GM19239 (cell line): ENCODE results near the gene CREG2.

ENCODE experiments used
- DNase-seq: peaks from one replicate; pipeline ENCODE4 v3.0.0; 2011; ENCODE audit warnings: low spot score; ENCODE audit not compliant: insufficient read length
- FAIRE-seq: peaks from 2 replicates; lab custom pipeline; 2011; peaks lifted over from hg19 to GRCh38; lab: Jason Lieb, UNC

CREG2 gene

DNA sequence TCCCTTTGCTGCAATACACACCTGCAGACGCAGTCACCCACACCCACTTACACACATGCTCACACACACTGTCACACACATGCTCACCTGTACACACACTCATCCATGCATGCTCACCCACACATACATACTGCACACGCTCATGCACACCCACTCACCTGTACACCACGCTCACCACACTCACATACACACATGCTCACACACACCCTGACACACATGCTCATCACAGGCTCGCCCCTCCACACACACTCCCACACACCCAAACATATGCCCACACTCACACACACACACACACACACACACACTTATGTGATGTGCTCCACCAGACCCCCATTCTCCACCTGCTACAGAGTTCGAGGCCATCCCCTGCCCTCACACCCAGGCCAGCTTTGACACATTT lies 22.8 kb upstream of the CREG2 start:
- DNase-seq (no peak), FAIRE-seq (no peak)

DNA sequence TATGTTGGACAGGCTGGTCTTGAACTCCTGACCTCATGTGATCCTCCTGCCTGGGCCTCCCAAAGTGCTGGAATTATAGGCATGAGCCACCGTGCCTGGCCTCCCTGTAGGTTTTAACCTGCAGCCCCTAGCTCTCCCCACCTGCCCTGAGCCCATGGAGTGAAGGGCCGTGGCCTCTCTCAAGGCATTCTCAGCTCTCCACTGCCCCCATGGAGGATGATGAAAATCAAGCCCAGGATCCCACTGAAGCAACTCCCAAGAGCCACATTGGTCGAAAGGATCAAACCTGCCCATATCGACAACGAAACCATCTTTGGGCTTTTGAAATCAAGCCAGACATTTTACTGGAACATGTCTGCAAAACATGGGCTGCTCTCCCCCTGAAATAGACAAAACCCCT lies 22.4 kb upstream of the CREG2 start:
- DNase-seq (no peak), FAIRE-seq (no peak)

DNA sequence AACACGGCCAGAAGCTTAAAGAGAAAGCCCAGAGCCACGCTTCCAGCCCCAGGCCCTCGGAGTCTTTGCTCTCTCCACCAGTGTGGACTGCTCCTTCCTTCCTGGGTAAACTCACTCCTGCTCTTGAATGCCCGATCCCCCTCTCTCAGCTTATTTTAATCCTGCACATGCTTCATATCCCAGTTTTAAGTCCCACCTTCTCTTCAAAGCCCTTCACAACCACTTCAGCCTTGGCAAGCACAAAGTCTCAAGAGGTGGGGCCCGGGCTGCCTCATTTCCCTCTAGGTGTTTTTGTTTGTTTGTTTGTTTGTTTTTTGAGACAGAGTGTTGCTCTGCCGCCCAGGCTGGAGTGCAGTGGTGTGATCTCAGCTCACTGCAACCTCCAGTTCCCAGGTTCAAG lies 21.6 kb upstream of the CREG2 start:
- no peak for FAIRE-seq
- DNase-seq = no peak

DNA sequence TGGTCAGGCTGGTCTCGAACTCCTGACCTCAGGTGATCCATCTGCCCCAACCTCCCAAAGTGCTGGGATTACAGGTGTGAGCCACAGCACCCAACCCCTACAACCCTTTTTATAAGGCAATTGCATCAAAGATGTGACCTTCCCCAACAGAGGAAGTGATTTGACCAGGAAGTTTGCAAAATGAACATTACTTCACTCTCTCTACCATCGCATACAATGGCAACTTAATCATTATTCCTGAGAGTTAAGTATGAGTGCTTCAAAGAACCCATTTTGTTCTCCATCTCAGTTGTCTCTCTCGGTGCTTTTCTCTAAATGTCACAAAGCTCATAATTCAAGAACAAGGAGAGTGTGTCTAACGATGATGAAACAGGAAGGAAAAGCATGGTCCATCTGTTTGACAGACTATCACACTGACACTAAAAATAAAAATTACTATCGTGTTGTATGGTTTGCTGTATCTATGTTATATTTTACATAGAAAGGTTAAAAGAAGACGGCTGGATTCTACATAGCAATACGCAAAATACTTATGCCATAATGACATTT lies 18.1 kb upstream of the CREG2 start:
- no peak for DNase-seq
- no peak for FAIRE-seq

DNA sequence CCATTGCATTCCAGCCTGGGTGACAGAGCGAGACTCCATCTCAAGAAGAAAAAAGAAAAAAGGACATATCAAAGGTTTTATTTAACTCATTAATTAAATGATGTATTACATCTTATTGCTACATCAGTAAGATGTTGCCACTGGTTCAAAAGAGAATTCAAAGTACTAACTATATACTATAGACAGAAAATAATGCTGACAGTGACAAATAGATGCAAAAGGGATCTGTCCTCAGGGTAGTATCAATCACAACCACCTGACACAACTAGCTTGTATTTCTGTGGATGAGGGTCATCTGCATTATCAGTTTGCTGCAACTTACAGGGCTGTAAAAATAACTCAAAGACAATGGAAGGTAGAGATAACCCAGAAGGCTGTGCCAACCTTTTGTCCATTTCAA lies 16.4 kb upstream of the CREG2 start:
- DNase-seq (no peak), FAIRE-seq (no peak)

DNA sequence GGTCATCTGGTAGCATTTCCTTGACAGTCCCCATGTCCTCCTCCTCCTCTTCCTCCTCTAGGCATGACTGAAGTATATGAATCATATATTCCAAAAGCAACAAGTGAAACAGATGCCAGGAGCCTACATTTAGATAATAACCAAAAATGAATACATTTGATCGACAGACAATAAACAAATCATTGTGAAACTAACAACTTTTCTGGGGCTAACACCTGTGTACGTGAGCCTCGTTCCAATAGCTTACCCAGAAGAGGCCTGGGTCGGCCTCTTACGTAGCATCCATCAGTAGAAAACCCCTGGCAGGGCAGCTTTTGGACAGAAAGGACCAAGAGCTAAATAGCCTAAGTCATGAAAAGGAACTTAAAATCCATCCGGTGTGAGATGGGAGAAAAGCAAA lies 15.3 kb upstream of the CREG2 start:
- FAIRE-seq (no peak), DNase-seq (no peak)

DNA sequence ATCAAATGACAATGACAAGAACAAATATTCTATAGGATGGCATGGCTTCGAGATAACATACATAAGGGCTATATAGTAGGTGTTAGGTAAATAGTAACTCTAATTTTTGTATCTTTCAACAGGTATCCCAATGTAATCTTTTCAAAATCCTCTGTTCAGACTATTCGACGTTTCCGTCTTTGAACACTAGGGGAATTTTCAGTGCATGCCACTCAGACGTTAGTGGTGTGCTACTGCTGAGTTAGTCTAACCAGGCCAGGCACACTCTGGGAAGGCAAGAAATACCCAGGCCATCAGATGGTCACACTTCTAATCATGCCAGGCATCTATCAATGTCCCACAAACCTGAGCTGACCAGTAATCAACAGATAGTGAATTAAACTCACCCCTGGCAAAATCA lies 14.6 kb upstream of the CREG2 start:
- DNase-seq (no peak), FAIRE-seq (no peak)

DNA sequence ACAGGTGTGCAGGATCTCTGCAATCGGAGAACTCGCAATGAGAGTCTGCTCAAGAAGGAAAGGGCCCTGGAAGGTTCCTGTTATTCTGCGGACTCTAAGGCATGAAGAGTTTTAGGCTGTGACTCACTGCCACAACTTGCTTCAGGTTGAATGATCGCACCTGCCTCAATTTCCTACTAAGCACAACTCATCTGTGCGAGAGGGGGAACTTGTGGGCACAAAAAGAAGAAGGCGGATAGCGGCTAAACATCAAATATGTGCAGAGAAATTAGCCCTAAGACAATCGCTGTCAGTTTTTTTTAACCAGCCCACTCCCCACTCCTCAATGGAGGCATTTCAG lies 14.0 kb upstream of the CREG2 start:
- DNase-seq (no peak), FAIRE-seq (no peak)

DNA sequence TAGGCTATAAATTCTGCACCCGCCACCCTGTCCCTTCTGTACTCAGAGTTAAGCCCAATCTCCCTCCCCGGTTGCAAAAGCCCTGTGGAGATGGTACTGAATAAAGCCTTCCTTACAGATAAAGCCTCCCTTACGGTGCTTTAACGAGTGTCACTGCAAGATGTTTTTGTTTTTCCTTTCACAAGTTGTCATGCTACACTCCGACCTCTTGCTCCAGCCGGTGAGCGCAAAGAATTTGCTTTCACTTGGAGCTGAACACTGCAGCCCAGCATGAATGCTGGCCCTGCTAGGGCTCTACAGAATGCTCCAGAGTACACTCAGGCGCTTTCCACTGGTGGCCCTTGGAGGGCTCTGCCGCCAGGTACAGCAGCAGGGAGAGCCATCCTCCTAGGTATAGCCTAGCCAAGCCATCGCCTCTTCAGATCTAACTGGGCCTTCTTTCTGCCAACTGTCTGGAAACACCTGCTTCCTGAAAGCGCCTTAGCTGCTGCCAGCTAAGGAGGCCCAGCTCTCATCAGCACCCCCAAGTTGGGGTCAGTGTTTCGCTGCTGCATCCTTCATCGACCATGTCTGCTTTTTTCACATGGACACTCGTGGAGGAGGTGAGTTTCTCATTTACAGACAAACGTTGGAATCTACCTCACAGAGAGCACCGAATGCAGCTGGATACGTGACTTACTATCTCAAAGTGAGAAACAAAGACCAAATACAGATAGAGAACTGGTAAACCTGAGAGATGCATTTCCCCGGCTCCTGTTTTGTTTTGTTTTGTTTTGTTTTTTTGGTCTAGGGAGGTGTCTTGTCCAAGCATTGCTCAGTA lies 13.4 kb upstream of the CREG2 start:
- no peak for DNase-seq
- FAIRE-seq = no peak

DNA sequence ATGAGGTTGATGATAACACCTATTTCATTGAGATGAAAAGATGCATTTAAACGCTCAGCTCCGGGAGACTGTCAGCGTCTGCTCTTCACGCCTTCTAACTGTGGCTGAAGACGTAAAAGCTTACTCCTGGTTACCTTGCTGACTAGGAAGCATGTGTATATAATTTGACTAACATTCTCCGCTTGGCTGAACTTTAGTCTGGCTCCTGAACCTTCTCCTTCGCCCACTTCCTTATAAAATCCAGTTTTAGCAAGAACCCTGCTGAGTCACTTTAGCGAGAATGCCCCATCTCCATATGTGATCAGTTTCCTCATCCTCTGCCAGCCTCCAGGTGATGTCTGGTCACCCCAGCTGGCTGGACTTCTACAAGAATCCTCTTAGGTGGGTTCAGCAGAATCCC lies 12.7 kb upstream of the CREG2 start:
- no peak for DNase-seq
- FAIRE-seq = no peak

DNA sequence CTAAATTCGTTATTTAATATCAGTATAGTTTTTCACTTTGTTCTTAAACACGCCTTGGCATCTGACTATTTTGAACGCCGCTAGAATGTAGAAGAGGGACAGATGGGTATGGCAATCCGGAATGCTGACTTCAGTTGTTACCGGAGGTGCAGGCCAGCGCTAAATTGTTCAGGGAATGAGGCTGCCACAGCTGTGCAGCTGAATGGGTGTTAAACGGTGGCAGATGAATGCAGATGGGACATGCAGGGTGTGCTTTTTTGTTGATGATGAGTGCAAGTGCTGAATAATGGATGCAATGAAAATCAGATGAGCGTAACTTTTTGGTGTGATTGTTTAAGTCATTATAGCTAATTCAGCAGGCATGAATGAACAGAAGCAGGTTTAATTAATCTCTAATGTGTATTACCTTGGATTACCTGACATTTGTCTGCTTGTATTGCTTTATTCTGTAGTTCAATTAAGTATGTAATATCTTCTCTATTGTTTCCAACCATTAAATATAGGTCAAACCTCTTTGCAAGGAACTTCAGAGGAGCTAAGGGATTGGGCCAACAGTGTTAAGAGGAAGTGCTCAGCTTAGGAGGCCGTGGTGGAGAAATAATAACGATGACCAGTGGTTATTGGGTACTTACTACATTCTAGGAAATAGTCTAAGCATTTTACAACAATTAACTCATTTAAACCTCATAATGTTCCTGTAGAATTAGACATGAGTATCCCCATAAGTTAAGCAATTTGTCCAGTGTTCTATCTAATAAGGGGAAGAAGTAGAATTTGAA lies 11.9 kb upstream of the CREG2 start:
- FAIRE-seq = no peak
- no peak for DNase-seq

DNA sequence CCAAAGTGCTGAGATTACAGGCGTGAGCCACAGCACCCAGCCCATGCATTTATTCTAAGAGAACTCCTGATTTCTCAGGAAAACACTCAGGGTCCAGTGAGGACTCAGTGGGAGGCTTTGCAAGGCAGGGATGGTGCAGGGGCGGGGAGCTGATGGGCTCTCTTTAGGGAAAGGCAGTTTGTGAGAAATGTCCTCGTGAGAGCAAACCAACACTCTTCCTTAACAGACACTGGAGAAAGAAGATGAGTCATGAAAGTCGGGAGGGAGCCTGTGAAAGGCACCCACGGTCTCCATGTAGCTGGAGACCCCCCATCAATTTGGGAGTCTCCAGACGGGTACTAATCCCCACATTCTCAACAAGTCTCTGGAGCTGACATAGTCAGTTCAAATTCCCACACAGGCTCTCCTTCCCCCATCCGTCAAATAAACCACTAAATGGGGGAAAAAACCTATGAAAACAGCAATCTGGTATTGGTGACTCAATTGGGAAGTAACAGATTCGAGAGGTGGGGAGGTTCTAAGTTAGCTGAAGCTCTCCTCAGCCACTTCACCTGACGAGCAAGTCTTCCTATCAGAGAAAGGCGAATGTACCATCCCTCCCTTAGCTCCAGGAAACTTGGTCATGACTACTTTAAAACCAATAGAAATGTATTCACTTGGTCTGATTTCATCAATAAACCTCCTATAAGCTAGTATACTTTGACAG lies 11.0 kb upstream of the CREG2 start:
- DNase-seq (no peak), FAIRE-seq (no peak)

DNA sequence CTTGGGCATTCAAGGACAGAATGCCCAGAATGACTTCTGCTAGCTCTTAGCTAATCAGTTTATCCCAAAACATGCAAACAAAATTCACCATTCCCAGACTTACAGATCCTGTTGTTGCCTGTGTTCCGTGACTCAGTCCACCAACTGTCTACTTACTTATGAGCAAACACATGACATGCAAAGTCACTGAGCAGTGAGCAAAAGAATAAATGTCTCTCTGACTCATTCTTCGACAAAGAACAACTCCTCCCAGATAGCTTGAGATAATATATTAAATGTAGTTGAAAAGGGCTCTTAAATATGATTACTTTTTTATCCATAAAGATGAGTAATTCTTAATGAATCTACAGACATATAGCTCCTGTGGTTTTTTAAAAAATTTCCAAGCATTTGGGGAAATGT lies 9.0 kb upstream of the CREG2 start:
- FAIRE-seq (no peak), DNase-seq (no peak)

DNA sequence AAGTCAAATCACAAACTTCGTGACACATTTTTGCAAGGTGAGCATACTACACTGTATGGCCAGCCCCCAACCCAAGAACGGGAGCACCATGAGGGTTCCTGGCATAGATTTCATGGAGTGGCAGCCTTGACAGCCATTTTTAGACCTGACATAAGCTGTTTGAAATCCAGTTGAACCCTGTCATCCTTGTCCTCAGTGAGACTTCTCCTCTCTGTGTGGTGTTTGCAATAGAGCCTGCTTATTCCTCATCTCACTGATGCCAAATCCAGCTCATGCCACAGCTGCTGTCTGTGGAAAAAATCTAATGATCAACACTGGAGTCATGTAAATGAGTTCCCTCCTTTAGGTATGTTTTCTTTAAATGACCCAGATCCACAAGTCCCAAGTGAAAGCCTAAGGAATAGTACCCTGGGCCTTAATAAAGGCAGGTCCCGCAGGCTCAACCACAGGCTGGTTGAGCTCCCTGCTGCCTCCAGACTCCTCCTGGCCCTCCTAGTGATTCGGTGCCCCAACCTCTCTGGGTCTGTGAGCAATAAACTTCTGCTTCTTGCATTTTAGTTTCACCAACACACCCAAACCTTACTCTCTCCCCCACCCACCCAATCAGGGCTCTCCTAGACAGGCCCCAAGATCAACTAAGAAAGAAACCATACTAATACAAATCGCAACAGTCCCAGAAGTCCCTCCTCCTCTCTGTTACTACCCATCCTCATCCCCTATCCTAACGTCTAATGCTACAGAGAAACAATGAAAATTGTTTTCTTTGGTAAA lies 8.4 kb upstream of the CREG2 start:
- FAIRE-seq (no peak), DNase-seq (no peak)

DNA sequence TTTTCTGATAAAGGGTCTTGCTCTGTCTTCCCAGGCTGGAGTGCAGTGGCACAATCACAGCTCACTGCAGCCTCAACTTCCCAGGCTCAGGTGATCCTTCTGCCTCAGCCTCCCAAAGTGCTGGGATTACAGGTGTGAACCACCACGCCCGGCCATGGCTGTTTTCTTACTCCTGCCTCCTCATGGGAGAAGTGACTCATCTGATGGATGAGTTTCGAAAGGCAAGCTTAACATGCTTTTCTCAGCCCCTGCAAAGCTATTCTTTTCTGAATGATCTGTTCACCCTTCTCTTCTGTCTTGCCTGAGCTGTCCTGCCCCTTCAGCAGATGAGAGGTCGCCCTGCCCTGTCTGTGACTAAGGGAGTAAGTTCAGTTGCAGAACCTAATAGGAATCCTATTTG lies 929 bp upstream of the CREG2 start:
- FAIRE-seq = no peak
- no peak for DNase-seq

DNA sequence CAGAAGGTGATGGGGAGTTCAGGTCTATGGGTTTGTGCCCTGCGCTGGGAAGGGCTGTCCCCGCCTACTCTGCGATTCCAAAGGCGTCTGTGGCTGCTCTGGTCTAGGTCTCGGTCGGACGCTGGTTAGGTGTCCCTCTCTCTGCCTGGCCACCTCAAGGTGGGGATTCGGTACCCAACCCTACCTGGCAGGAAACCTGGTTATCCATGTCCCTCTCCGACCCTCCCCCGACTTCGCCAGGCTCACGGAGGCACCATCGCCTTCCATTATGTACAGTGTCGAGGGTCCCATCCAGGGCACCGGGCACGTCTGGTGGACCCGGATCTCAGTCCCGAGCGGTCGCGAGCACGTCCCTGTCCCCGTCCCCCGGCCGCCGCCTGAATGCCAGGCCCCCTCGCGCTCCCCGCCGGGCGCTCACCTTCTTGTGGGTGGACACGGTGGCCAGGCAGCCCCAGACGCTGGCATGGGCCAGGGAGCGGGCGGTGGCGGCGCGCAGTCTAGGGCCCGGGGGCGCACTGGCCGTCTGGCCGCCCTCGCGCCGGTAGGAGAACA lies 628 bp downstream of the CREG2 start:
- DNase-seq = no peak
- FAIRE-seq = no peak

DNA sequence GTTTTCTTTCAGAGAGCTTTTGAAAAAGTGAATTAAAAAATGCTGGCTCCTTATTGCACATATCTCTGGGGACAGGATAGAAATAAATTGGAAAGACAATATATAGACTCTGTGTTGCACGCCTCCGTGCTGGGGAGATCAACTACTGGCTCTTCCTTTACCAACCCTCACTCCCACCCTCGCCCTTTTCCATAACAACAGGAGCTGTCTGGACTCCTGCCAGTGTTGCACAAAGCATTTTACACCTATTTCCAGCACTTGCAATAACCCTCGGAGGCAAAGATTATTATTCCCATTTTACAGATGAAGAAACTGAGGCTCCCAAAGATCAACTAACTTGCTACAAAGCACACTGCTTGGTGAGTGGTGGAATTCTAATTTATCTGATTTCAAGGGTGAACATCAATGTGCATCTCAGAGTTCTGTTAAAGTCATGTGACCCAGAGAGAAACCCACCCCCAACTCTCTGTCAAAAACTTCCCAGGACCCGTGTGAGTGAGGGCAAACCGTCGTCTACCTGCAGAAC lies 4.2 kb downstream of the CREG2 start:
- no peak for FAIRE-seq
- no peak for DNase-seq

DNA sequence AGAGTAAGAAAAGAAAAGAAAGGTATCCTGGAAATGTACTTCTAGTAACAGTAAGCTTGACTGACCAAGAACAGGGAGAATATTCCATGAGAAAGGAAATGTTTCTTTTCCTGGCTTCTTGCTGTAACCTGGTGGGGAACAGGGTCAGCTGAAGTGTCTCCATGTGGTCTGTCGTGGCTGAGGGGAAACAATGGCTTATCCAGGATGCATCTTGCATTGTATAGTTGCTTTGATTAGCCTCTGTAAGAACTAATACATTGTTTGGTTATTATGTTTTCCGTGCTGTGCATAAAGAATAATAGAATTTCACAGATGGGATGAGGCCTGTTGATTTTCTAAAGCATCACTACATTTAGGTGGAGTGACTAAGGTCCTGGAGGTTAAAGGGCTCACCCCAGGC lies 4.9 kb downstream of the CREG2 start:
- no peak for DNase-seq
- no peak for FAIRE-seq

DNA sequence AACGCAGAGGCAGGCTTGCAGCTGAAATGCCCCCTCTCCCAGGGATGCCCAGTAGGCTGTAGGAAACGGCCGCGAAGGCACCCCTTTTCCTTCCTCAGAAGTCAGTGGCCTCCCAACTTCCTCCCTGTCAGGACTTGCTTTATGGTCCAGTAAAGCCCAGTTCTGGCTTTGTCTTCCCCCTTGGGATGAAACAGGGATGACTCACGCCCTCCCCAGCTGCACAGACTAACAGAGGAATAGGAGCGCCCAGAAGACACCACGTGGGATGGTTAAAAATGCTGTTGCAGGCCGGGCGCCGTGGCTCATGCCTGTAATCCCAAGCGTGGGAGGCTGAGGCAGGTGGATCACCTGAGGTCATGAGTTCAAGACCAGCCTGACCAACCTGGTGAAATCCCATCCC lies 6.9 kb downstream of the CREG2 start:
- DNase-seq (no peak), FAIRE-seq (no peak)

DNA sequence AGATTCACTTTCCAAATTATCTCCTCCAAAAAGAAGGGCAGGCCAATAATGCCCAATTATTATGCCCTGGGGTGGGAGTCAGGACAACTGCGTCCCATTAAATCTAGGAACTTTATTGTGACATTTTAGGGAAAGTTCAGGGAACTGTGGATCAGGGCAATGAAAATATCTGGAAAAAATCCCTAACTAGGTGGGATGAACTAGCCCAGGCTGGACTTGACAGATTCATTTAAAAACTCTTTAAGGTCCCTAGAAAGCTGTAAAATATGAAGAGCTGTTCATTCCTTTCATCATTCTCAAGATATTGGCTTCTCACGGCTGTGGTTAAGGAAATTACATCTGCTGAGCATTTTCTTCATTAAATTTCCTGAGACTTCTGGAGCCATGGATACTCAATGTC lies 8.2 kb downstream of the CREG2 start:
- no peak for FAIRE-seq

More for the DNA sequence above, 8.2 kb downstream of the CREG2 start:
- no peak for DNase-seq
